ENCODE data around the gene DEPDC5. TPM values are rescaled to one million over a fixed set of nuclear protein-coding genes. Genes with fewer than 3 reads are reported as not detected.

Gene DEPDC5
- total and polyA plus RNA-seq, 2 donors (not counting 1 experiment from before 2014, with no cell fraction given): 35.5 to 124 TPM

- TF ChIP-seq EZH2 (IDR thresholded peaks at IDR 0.05; ENCODE audit: borderline replicate concordance, insufficient read depth, low read depth, low read length, poor library complexity, severe bottlenecking): no peak
- no peak for TF ChIP-seq CTCF (IDR thresholded peaks at IDR 0.05)
- intact Hi-C loops (cut with micrococcal nuclease): no loop called here
- ChIA-PET POLR2A (no interaction called here), CTCF (interaction anchor here (0.7 kb wide), 1 partner anchor 1279 kb away, joined by 3 read pairs; no protein-coding TSS in a partner anchor)
- H3K27ac Mint-ChIP-seq: no peak overlapping the region
- no peaks in the 10 kb centered on the region for H3K9me3 Mint-ChIP-seq (ENCODE audit: insufficient read depth)
- Histone ChIP-seq H2AFZ (ENCODE audit: insufficient read depth, low read depth, low read length, poor library complexity, severe bottlenecking) (no peak overlapping the region), H3K4me3 (ENCODE audit: control extremely low read depth in 1 of 5, extremely low read depth in 1 of 5, insufficient read depth in 1 of 5, low read depth in 2 of 5, low read length in 4 of 5) (no peak overlapping the region), H3K9me3 (ENCODE audit: control extremely low read depth in 1 of 3, control insufficient read depth in 2 of 3, insufficient read depth in 1 of 3, low read length in 2 of 3) (no peaks in the 10 kb centered on the region), H3K27me3 (replicated peaks in 1 of 4; ENCODE audit: control extremely low read depth in 1 of 4, control insufficient read depth in 3 of 4, insufficient read depth in 4 of 4, low read length in 3 of 4) (no peaks in the 10 kb centered on the region), H3K27ac (ENCODE audit: low read length in 2 of 2) (no peak overlapping the region), H4K20me1 (ENCODE audit: control insufficient read depth, insufficient read depth, low read length, poor library complexity, severe bottlenecking) (peaks cover 64% of the 10 kb centered on the region), H3K4me2 (replicated peaks; ENCODE audit: low read depth, low read length, poor library complexity, severe bottlenecking) (no peak overlapping the region), H3K79me2 (ENCODE audit: control insufficient read depth, insufficient read depth, low read length) (peaks cover 93% of the 10 kb centered on the region), H3K36me3 (replicated peaks in 1 of 2; ENCODE audit: control extremely low read depth in 1 of 2, control insufficient read depth in 1 of 2, extremely low read depth in 1 of 2, insufficient read depth in 2 of 2, low read length in 1 of 2) (peaks cover 0 to 45% of the 10 kb centered on the region in 2 experiments), H3K4me1 (ENCODE audit: control insufficient read depth in 2 of 2, insufficient read depth in 2 of 2, low read length in 2 of 2) (no peaks in the 10 kb centered on the region), H3K9ac (ENCODE audit: low read length) (no peak overlapping the region)
- no peak for DNase-seq
- ATAC-seq (ENCODE audit: low read depth): no peak
- peaks cover 12% of the 10 kb centered on the region for H3K4me1 Mint-ChIP-seq
- H3K27me3 Mint-ChIP-seq: no peaks in the 10 kb centered on the region
- no peak overlapping the region for H3K4me3 Mint-ChIP-seq
- WGBS (ENCODE audit: insufficient coverage): 100% methylated on average over 1 of the region's 2 CpGs
These were observed 17.4 kb upstream of the DEPDC5 start for GRCh38 chr22:31736458-31736857.

- no peaks in the 10 kb centered on the region for H3K9me3 Mint-ChIP-seq (ENCODE audit: insufficient read depth)
- H4K20me1 ChIP-seq (ENCODE audit: control insufficient read depth, insufficient read depth, low read length, poor library complexity, severe bottlenecking): peaks cover 69% of the 10 kb centered on the region
- H3K36me3 ChIP-seq (replicated peaks in 1 of 2; ENCODE audit: control extremely low read depth in 1 of 2, control insufficient read depth in 1 of 2, extremely low read depth in 1 of 2, insufficient read depth in 2 of 2, low read length in 1 of 2): peaks cover 0 to 47% of the 10 kb centered on the region in 2 experiments
- H3K27me3 Mint-ChIP-seq: no peaks in the 10 kb centered on the region
- H3K9ac ChIP-seq (ENCODE audit: low read length): no peak overlapping the region
- no peaks in the 10 kb centered on the region for H3K4me1 ChIP-seq (ENCODE audit: control insufficient read depth in 2 of 2, insufficient read depth in 2 of 2, low read length in 2 of 2)
- ChIA-PET POLR2A (no interaction called here), CTCF (no interaction called here)
- H2AFZ ChIP-seq (ENCODE audit: insufficient read depth, low read depth, low read length, poor library complexity, severe bottlenecking): no peak overlapping the region
- peaks cover 18% of the 10 kb centered on the region for H3K4me1 Mint-ChIP-seq
- intact Hi-C loops (cut with micrococcal nuclease): no loop called here
- H3K4me2 ChIP-seq (replicated peaks; ENCODE audit: low read depth, low read length, poor library complexity, severe bottlenecking): no peak overlapping the region
- H3K27ac Mint-ChIP-seq: no peak overlapping the region
- TF ChIP-seq EZH2 (IDR thresholded peaks at IDR 0.05; ENCODE audit: borderline replicate concordance, insufficient read depth, low read depth, low read length, poor library complexity, severe bottlenecking) (no peak), CTCF (IDR thresholded peaks at IDR 0.05) (no peak)
- WGBS (ENCODE audit: insufficient coverage): 91% methylated on average over 4 of the region's 5 CpGs
- H3K9me3 ChIP-seq (ENCODE audit: control extremely low read depth in 1 of 3, control insufficient read depth in 2 of 3, insufficient read depth in 1 of 3, low read length in 2 of 3): no peaks in the 10 kb centered on the region
- H3K27ac ChIP-seq (ENCODE audit: low read length in 2 of 2): no peak overlapping the region
- H3K4me3 Mint-ChIP-seq: no peak overlapping the region
- peaks cover 96% of the 10 kb centered on the region for H3K79me2 ChIP-seq (ENCODE audit: control insufficient read depth, insufficient read depth, low read length)
- no peak overlapping the region for H3K4me3 ChIP-seq (ENCODE audit: control extremely low read depth in 1 of 5, extremely low read depth in 1 of 5, insufficient read depth in 1 of 5, low read depth in 2 of 5, low read length in 4 of 5)
- DNase-seq (no peak), ATAC-seq (ENCODE audit: low read depth) (no peak)
- no peaks in the 10 kb centered on the region for H3K27me3 ChIP-seq (replicated peaks in 1 of 4; ENCODE audit: control extremely low read depth in 1 of 4, control insufficient read depth in 3 of 4, insufficient read depth in 4 of 4, low read length in 3 of 4)
These were observed 15.9 kb upstream of the DEPDC5 start for GRCh38 chr22:31737932-31738331.

Measured in B cell (primary cell).